Brain microvascular endothelial cell (primary cell): ENCODE results near the gene RAPGEF2.

Source experiments
- DNase-seq: peaks from one replicate; pipeline ENCODE4 v3.0.0-alpha.2; 2020
- H3K27ac ChIP-seq: fragments of 250-450 bp; sonication (Bioruptor Pico); 2 replicates; pipeline ENCODE4 v1.5.1; 2020; ENCODE audit warnings: mild to moderate bottlenecking, moderate library complexity
- H3K27me3 ChIP-seq: fragments of 250-450 bp; sonication (Bioruptor Pico); replicated peaks from 2 replicates; pipeline ENCODE4 v1.5.1; 2020; ENCODE audit warnings: mild to moderate bottlenecking
- H3K36me3 ChIP-seq: fragments of 250-450 bp; sonication (Bioruptor Pico); replicated peaks from 2 replicates; pipeline ENCODE4 v1.5.1; 2020; ENCODE audit warnings: mild to moderate bottlenecking
- H3K4me3 ChIP-seq: 2 replicates; pipeline ENCODE4 v1.5.1; 2011; ENCODE audit warnings: low read depth, mild to moderate bottlenecking, control low read depth, low read length, moderate library complexity
- CTCF ChIP-seq: IDR thresholded peaks from 2 replicates; pipeline ENCODE4 v1.5.1; 2011; ENCODE audit warnings: low read depth, mild to moderate bottlenecking, moderate library complexity, low read length, control low read depth, inconsistent platforms; ENCODE audit errors: missing control alignments
- in situ Hi-C: cut with HindIII; loops from 2 replicates; pipeline ENCODE4 v1.10.0; 2017; ENCODE audit warnings: low sequenced_read_pairs, low pct_ligation_motif_present

The RAPGEF2 gene

GRCh38 chr4:159401226-159401712 is 298.4 kb downstream of the RAPGEF2 start:
- Histone ChIP-seq H3K27ac (peak overlapping the region; percentile 97), H3K4me3 (no peak overlapping the region), H3K27me3 (no peaks in the 10 kb centered on the region), H3K36me3 (no peaks in the 10 kb centered on the region)
- in situ Hi-C loops, result no loop called here
- TF ChIP-seq CTCF, result no peak
- no peak for DNase-seq

- DNase-seq, result peak; percentile 93
- no peak for TF ChIP-seq CTCF
- H3K27me3 ChIP-seq, result no peaks in the 10 kb centered on the region
- H3K4me3 ChIP-seq, result no peak overlapping the region
- no peaks in the 10 kb centered on the region for H3K36me3 ChIP-seq
- in situ Hi-C loops, result no loop called here
- H3K27ac ChIP-seq, result peak overlapping the region; percentile 97
Observed at GRCh38 chr4:159401791-159402380, 299.0 kb downstream of the RAPGEF2 start.
